ENCODE measurements around the gene ADGRV1.
A peak's percentile ranks its signal among the peaks of the same experiment; 100 is the strongest.
"Not testable (repeated sequence)": the region's sequence is repeated elsewhere in the genome, so short reads cannot be mapped to it uniquely, and the experiment has no call there.

The ADGRV1 gene

DNA sequence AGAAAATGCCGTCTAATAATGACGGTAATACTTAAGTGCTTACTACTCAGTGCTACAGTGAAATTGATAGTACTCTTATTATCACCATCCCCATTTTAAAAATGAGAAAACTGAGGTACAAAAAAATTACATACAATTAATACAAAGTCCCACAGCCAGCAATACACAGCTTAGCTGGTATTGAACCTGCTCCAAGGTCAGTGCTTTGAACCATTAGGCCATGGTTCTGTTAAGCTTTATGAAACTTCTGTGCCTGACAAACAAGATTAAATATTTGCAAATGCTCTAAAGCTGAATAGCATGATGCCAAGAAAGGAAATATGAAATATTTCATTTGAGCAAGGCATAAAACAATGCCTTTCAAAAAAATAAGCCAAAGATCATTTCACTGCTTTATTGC, 467.4 kb downstream of the ADGRV1 start:
- Histone ChIP-seq H3K27me3 (replicated peaks; ENCODE audit: control insufficient read depth, insufficient read depth, low read length) (no peaks in the 10 kb centered on the region), H3K9me3 (ENCODE audit: control insufficient read depth, low read length) (no peaks in the 10 kb centered on the region), H3K9ac (ENCODE audit: low read length) (no peak overlapping the region), H3K4me1 (ENCODE audit: control insufficient read depth, insufficient read depth, low read length) (peaks cover 36% of the 10 kb centered on the region), H3K36me3 (ENCODE audit: control insufficient read depth, insufficient read depth, low read length, severe bottlenecking) (no peaks in the 10 kb centered on the region), H3K4me3 (ENCODE audit: low read length) (no peak overlapping the region)
- no peak for DNase-seq (ENCODE audit: low read depth)

DNA sequence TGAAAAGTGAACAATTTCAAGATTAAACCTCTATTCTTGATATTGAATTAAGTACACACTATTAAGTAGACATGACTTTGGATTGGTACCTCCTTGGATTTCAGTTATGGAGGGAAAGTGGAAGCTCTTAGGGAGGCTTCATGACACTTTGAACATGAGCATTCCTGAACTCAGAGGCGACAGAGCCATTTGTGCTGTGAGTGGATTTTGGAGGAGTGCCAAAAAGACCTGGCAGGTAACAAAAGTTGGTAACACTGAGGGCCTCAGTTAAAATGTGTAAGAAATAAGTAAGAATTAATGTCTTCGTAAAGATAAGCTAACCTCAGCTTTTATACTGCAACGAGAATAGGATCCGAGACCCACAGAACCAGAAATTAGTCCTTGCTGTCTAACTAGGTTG, 467.9 kb downstream of the ADGRV1 start:
- Histone ChIP-seq H3K4me1 (ENCODE audit: control insufficient read depth, insufficient read depth, low read length) (peaks cover 36% of the 10 kb centered on the region), H3K27me3 (replicated peaks; ENCODE audit: control insufficient read depth, insufficient read depth, low read length) (no peaks in the 10 kb centered on the region), H3K36me3 (ENCODE audit: control insufficient read depth, insufficient read depth, low read length, severe bottlenecking) (no peaks in the 10 kb centered on the region), H3K9ac (ENCODE audit: low read length) (no peak overlapping the region), H3K9me3 (ENCODE audit: control insufficient read depth, low read length) (no peaks in the 10 kb centered on the region), H3K4me3 (ENCODE audit: low read length) (no peak overlapping the region)
- no peak for DNase-seq (ENCODE audit: low read depth)

DNA sequence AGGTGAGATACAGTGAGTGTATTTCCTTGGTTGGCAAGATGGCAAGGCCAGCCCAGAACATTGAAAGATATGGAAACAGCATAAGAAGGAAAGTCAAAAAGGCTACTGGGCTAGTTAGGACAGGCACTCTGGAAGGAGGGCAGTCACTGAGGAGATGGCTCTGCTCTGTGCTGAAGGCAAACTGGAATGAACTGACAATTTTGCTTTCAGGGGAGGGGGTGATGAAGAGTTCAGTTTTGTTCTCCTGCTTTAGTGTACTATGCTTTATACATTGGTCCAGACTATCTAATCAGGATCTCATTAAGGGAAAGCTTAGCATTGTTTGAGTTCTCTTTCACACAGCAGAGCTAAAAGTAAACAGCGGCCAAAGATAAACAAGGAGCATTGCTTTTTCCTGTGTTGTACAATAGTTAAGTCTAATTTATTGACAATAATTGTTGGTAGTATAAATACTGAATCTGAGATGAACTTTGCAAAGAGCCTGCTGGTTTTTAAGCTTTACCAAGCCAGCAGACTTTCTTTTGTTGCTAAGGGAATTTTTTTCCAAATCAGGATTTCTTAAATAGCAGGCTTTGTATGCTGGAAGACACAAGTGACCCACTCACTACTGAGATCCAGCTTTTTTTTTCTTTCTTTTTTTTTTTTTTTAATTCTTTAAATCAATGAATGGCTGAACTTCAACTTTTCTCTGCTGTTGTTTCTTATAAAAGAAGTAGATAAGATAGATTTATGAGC, 469.0 kb downstream of the ADGRV1 start:
- Histone ChIP-seq H3K9me3 (ENCODE audit: control insufficient read depth, low read length) (no peaks in the 10 kb centered on the region), H3K27me3 (replicated peaks; ENCODE audit: control insufficient read depth, insufficient read depth, low read length) (no peaks in the 10 kb centered on the region), H3K36me3 (ENCODE audit: control insufficient read depth, insufficient read depth, low read length, severe bottlenecking) (no peaks in the 10 kb centered on the region), H3K9ac (ENCODE audit: low read length) (no peak overlapping the region), H3K4me1 (ENCODE audit: control insufficient read depth, insufficient read depth, low read length) (peaks cover 33% of the 10 kb centered on the region), H3K4me3 (ENCODE audit: low read length) (no peak overlapping the region)
- DNase-seq (ENCODE audit: low read depth) = no peak

DNA sequence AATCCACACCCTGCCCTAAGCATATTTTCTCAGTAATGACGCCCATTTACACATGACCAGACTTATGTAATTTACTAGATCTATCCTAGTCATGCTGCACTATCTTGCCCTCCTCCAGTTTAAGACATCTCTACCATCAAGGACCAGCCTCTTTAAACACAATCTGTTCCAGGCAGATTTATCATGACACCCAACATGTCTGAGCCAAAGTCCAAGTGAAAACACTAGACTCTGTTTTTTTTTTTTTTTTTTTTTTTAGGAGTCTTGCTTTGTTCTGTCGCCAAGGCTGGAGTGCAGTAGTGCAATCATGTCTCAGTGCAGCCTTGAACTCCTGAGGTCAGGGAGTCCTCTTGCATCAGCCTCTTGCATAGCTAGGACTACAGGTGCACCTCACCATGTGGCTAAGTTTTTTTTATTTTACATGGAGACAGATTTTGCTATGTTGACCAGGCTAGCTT, 469.9 kb downstream of the ADGRV1 start:
- DNase-seq (ENCODE audit: low read depth) = no peak
- H3K36me3 ChIP-seq (ENCODE audit: control insufficient read depth, insufficient read depth, low read length, severe bottlenecking) = no peaks in the 10 kb centered on the region
- H3K4me3 ChIP-seq (ENCODE audit: low read length) = no peak overlapping the region
- H3K27me3 ChIP-seq (replicated peaks; ENCODE audit: control insufficient read depth, insufficient read depth, low read length) = no peaks in the 10 kb centered on the region
- H3K9ac ChIP-seq (ENCODE audit: low read length) = no peak overlapping the region
- peaks cover 24% of the 10 kb centered on the region for H3K4me1 ChIP-seq (ENCODE audit: control insufficient read depth, insufficient read depth, low read length)
- no peaks in the 10 kb centered on the region for H3K9me3 ChIP-seq (ENCODE audit: control insufficient read depth, low read length)

DNA sequence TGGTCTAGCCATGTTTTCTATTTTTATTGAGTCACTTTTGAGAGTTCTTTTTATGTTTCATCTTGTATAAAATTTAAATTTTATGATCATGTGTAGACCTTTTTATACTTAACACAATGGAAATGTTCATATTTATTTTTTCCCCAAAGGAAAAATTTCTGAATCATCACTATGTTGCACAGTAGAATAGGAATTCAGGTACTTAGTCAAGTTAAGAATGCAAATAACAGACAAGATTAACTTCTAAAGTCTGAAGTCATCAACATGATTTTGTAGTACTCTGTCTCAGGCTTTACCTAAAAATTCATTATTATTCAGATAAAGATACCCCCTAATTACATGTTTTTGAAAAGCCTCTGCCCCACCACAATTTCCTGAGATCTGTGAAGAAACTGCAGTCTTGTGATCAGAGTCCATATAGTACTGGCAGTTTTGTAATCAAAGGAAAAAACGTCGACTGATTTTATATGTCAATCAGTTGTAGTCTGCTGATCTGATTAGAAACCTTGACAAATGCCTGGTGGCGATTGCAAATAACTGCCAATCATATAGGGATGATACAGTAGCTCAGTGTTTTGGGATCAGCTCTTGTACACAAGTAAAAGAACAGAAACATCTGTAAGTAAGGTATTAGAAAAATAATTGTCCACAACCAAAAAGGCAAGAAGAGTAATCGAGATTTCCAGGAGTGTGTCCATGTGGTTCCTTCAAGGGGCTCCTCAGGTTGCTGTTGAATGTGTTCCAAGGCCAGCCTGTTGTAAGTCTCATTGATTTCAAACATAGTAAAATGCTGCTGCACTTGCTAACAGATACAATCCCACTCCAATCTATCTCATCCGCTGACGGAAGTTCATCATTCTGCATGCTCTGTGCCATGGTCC, 472.2 kb downstream of the ADGRV1 start:
- H3K36me3 ChIP-seq (ENCODE audit: control insufficient read depth, insufficient read depth, low read length, severe bottlenecking) = no peaks in the 10 kb centered on the region
- peaks cover 2% of the 10 kb centered on the region for H3K4me1 ChIP-seq (ENCODE audit: control insufficient read depth, insufficient read depth, low read length)
- no peaks in the 10 kb centered on the region for H3K9me3 ChIP-seq (ENCODE audit: control insufficient read depth, low read length)
- H3K4me3 ChIP-seq (ENCODE audit: low read length) = no peak overlapping the region
- DNase-seq (ENCODE audit: low read depth) = no peak
- peaks cover 4% of the 10 kb centered on the region for H3K27me3 ChIP-seq (replicated peaks; ENCODE audit: control insufficient read depth, insufficient read depth, low read length)
- H3K9ac ChIP-seq (ENCODE audit: low read length) = no peak overlapping the region

DNA sequence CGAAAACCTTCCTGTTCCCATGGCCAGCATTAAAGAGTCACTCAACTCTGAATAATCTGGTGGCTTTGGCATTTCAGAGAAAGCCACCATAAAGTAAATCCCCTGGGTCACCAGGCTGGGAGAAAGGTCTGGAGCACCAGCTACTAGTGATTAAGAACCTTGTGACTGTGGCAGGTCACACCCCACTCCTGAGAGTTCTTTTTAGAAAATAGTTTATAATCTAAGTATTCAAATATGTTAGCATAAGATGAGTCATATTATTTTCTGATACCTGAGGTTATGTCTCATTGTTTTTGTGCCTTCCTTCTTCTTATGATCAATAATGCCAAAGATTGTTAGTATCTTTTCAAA, 472.8 kb downstream of the ADGRV1 start:
- no peak overlapping the region for H3K9ac ChIP-seq (ENCODE audit: low read length)
- no peaks in the 10 kb centered on the region for H3K9me3 ChIP-seq (ENCODE audit: control insufficient read depth, low read length)
- DNase-seq (ENCODE audit: low read depth) = no peak
- no peaks in the 10 kb centered on the region for H3K36me3 ChIP-seq (ENCODE audit: control insufficient read depth, insufficient read depth, low read length, severe bottlenecking)
- H3K4me1 ChIP-seq (ENCODE audit: control insufficient read depth, insufficient read depth, low read length) = no peaks in the 10 kb centered on the region
- H3K27me3 ChIP-seq (replicated peaks; ENCODE audit: control insufficient read depth, insufficient read depth, low read length) = peaks cover 4% of the 10 kb centered on the region
- no peak overlapping the region for H3K4me3 ChIP-seq (ENCODE audit: low read length)

GRCh38 chr5:91032125-91032524, 473.5 kb downstream of the ADGRV1 start:
- Histone ChIP-seq H3K9ac (ENCODE audit: low read length) (no peak overlapping the region), H3K4me3 (ENCODE audit: low read length) (no peak overlapping the region), H3K36me3 (ENCODE audit: control insufficient read depth, insufficient read depth, low read length, severe bottlenecking) (no peaks in the 10 kb centered on the region), H3K27me3 (replicated peaks; ENCODE audit: control insufficient read depth, insufficient read depth, low read length) (peaks cover 4% of the 10 kb centered on the region), H3K9me3 (ENCODE audit: control insufficient read depth, low read length) (no peaks in the 10 kb centered on the region), H3K4me1 (ENCODE audit: control insufficient read depth, insufficient read depth, low read length) (no peaks in the 10 kb centered on the region)
- DNase-seq (ENCODE audit: low read depth) = no peak

- peaks cover 6% of the 10 kb centered on the region for H3K4me1 ChIP-seq (ENCODE audit: control insufficient read depth, insufficient read depth, low read length)
- H3K4me3 ChIP-seq (ENCODE audit: low read length) = no peak overlapping the region
- no peak overlapping the region for H3K9ac ChIP-seq (ENCODE audit: low read length)
- H3K9me3 ChIP-seq (ENCODE audit: control insufficient read depth, low read length) = no peaks in the 10 kb centered on the region
- DNase-seq (ENCODE audit: low read depth) = no peak
- peaks cover 4% of the 10 kb centered on the region for H3K27me3 ChIP-seq (replicated peaks; ENCODE audit: control insufficient read depth, insufficient read depth, low read length)
- no peaks in the 10 kb centered on the region for H3K36me3 ChIP-seq (ENCODE audit: control insufficient read depth, insufficient read depth, low read length, severe bottlenecking)
Measured at GRCh38 chr5:91033370-91033769, 474.8 kb downstream of the ADGRV1 start.

GRCh38 chr5:91038180-91038808, 479.7 kb downstream of the ADGRV1 start:
- Histone ChIP-seq H3K4me3 (ENCODE audit: low read length) (no peak overlapping the region), H3K4me1 (ENCODE audit: control insufficient read depth, insufficient read depth, low read length) (peaks cover 12% of the 10 kb centered on the region), H3K9ac (ENCODE audit: low read length) (no peak overlapping the region), H3K27me3 (replicated peaks; ENCODE audit: control insufficient read depth, insufficient read depth, low read length) (peaks cover 4% of the 10 kb centered on the region), H3K9me3 (ENCODE audit: control insufficient read depth, low read length) (no peaks in the 10 kb centered on the region), H3K36me3 (ENCODE audit: control insufficient read depth, insufficient read depth, low read length, severe bottlenecking) (no peaks in the 10 kb centered on the region)
- DNase-seq (ENCODE audit: low read depth) = peak; percentile 14

GRCh38 chr5:91041132-91041531, 482.5 kb downstream of the ADGRV1 start:
- H3K36me3 ChIP-seq (ENCODE audit: control insufficient read depth, insufficient read depth, low read length, severe bottlenecking); H3K27me3 ChIP-seq (replicated peaks; ENCODE audit: control insufficient read depth, insufficient read depth, low read length); H3K9me3 ChIP-seq (ENCODE audit: control insufficient read depth, low read length); H3K9ac ChIP-seq (ENCODE audit: low read length); DNase-seq (ENCODE audit: low read depth); H3K4me3 ChIP-seq (ENCODE audit: low read length): not testable (repeated sequence)
- peaks cover 12% of the 10 kb centered on the region for H3K4me1 ChIP-seq (ENCODE audit: control insufficient read depth, insufficient read depth, low read length)

DNA sequence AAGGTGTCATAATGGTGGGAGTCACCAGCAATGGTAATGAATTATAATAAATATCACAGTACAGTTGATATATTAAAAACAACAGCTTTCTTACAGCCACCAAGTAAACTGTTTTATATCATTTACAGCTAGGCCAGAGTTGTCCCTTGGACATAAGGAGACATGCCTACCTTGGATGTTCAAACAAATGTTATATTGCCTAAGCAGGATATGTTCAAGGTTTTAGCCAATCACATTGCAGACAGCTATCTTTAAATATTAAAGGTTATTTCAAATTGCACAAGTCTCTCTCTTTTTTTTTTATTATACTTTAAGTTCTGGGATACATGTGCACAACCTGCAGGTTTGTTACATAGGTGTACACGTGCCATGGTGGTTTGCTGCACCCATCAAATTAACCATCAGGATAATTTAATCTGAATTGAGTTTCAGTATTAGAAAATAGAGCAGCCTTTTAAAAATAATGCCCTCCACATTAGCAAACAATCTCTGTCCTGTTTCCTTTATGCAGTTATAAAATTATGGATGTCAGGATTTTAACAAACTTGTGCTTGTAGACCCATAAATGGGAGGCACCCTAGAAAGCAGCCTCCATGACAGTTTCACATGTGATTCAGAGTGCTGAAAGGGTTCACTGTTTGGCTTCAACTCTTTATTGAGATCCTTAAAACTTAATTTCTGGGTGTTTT, 483.8 kb downstream of the ADGRV1 start:
- H3K4me1 ChIP-seq (ENCODE audit: control insufficient read depth, insufficient read depth, low read length) = peaks cover 14% of the 10 kb centered on the region
- H3K9me3 ChIP-seq (ENCODE audit: control insufficient read depth, low read length) = peaks cover 3% of the 10 kb centered on the region
- no peaks in the 10 kb centered on the region for H3K27me3 ChIP-seq (replicated peaks; ENCODE audit: control insufficient read depth, insufficient read depth, low read length)
- no peak overlapping the region for H3K4me3 ChIP-seq (ENCODE audit: low read length)
- no peaks in the 10 kb centered on the region for H3K36me3 ChIP-seq (ENCODE audit: control insufficient read depth, insufficient read depth, low read length, severe bottlenecking)
- DNase-seq (ENCODE audit: low read depth) = no peak
- H3K9ac ChIP-seq (ENCODE audit: low read length) = no peak overlapping the region

Measured in adipocyte (in vitro differentiated cells).